ENCODE measurements around the gene GAS1.

Gene GAS1

GRCh38 chr9:86947146-86948073 lies at the start of gene GAS1:
Gene GAS1, minus strand, starts transcription at chr9:86947506. Its CDS starts 727 bp downstream, at chr9:86946779.
- peak; percentile 63 for DNase-seq (ENCODE audit: low read depth)

GRCh38 chr9:86994231-86994630 lies 46.9 kb upstream of the GAS1 start:
- no peak for DNase-seq (ENCODE audit: low read depth)

- DNase-seq (ENCODE audit: low read depth), result no peak
These were observed 46.5 kb upstream of the GAS1 start for GRCh38 chr9:86993830-86994229.

GRCh38 chr9:86991077-86991476 lies 43.8 kb upstream of the GAS1 start:
- DNase-seq (ENCODE audit: low read depth), result no peak

- DNase-seq (ENCODE audit: low read depth), result no peak
These were observed 43.0 kb upstream of the GAS1 start for GRCh38 chr9:86990290-86990689.

- no peak for DNase-seq (ENCODE audit: low read depth)
These were observed 40.6 kb upstream of the GAS1 start for GRCh38 chr9:86987900-86988299.

- DNase-seq (ENCODE audit: low read depth), result no peak
These were observed 37.9 kb upstream of the GAS1 start for GRCh38 chr9:86985132-86985647.

GRCh38 chr9:86983620-86984259 lies 36.4 kb upstream of the GAS1 start:
- peak; percentile 94 for DNase-seq (ENCODE audit: low read depth)

- DNase-seq (ENCODE audit: low read depth), result no peak
These were observed 35.9 kb upstream of the GAS1 start for GRCh38 chr9:86983249-86983619.

- DNase-seq (ENCODE audit: low read depth), result no peak
These were observed 33.5 kb upstream of the GAS1 start for GRCh38 chr9:86980802-86981201.

GRCh38 chr9:86979657-86980056 lies 32.4 kb upstream of the GAS1 start:
- DNase-seq (ENCODE audit: low read depth), result no peak

- no peak for DNase-seq (ENCODE audit: low read depth)
These were observed 31.7 kb upstream of the GAS1 start for GRCh38 chr9:86978922-86979474.

- DNase-seq (ENCODE audit: low read depth), result no peak
These were observed 31.1 kb upstream of the GAS1 start for GRCh38 chr9:86978413-86978812.

- peak; percentile 53 for DNase-seq (ENCODE audit: low read depth)
These were observed 30.0 kb upstream of the GAS1 start for GRCh38 chr9:86977205-86977835.

- no peak for DNase-seq (ENCODE audit: low read depth)
These were observed 28.3 kb upstream of the GAS1 start for GRCh38 chr9:86975606-86976005.

GRCh38 chr9:86975036-86975435 lies 27.7 kb upstream of the GAS1 start:
- no peak for DNase-seq (ENCODE audit: low read depth)

- no peak for DNase-seq (ENCODE audit: low read depth)
These were observed 27.1 kb upstream of the GAS1 start for GRCh38 chr9:86974421-86974820.

GRCh38 chr9:86971742-86972141 lies 24.4 kb upstream of the GAS1 start:
- no peak for DNase-seq (ENCODE audit: low read depth)

- no peak for DNase-seq (ENCODE audit: low read depth)
These were observed 21.1 kb upstream of the GAS1 start for GRCh38 chr9:86968258-86968920.

GRCh38 chr9:86966852-86967511 lies 19.7 kb upstream of the GAS1 start:
- DNase-seq (ENCODE audit: low read depth), result no peak
